ENCODE results near the gene RSPH10B2.
"Not testable (repeated sequence)": the region's sequence is repeated elsewhere in the genome, so short reads cannot be mapped to it uniquely, and the experiment has no call there.

Gene RSPH10B2

DNA sequence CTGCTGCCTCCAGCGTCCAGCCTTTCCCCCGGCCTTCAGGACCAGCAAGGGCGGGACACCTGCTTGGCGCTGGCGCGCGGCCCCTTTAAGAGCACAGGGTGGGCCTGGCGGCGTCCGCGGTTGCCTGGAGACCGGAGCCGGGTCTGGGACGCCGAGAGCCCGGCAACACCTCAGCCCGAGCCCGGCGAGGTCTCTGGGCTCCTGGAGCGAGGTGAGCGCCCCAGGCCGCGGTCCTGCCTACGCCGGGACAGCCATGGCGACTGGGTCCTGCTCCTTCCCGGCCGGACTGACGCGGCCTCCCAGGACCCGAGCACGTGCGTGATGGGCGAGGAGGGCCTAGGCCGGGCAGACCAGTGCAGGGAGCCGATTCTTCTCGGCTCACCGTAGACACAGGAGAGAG is at the start of gene RSPH10B2:
TSS of gene RSPH10B2 (plus strand) at position 140 of the 400 bp plus-strand sequence. CDS start 3,575 bp downstream, outside the sequence.
- not testable (repeated sequence) for FAIRE-seq

DNA sequence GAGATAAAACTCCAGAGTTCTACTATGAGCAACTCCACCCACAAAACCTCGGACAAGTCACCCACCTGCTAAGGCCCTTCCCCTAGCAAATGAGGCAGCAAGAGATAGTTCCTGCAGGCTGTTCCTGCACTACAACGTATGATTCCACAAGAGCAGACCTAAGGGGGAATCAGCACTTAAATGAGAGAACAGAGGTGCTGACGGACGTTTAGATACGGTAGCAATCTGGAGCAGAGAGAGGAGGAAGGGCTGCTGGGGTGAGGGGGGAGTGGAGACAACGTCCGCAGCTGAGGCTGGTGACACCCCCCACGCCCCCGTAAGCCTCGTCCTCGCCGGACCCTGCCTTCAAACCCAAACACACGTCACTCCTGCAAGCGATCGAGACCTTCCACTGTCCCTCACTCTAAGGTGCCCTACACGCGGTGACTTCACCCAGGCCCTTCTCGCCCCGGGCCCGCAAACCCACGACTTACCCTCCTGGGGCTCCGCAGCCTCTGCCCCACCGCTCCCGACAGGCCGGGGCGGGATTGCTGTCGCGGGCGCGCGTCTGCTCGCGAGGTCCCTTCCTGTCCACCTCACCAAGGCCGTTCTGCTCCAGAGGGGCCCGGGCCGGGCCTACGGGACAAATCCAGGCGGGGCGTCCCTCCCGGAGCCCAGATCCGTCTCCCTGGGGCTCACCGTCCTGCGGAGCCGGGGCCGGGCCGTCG is 47.8 kb upstream of the RSPH10B2 start:
- FAIRE-seq = no peak

DNA sequence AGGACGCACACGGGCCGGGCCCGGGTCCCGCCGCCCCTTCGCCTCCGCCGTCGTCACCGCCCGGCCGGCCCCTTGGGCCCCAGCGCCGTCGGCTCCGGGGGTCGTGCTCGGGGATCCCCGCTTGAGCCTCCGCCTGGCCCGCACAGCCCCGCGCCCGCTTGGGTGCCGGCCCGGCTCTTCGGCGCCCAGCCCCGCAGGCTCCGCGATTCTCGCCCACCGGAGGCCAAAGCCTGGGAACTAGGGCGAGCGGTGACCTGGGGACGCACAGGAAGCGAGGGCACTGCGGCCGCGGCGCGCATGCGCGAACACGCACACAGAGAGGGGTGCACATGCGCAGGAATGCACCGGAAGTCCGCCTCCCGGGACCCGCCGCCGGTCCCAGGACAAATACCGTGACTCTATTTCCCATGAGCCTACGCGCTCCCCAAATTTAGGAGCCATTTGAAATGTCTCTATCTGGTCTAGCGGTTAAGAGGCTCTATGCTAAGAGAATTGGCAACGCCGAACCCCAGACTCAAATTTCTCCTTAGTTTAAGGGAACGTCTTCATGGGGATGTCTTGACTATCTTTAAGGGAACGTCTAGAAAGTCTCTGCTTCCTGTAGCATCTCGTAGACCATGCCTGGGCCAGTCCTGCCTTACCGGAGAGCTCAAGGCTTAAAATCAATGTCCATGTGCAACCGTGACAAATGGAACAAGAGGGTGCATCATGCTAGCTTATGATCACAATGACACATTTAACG is 47.1 kb upstream of the RSPH10B2 start, which contains the start of gene ZNF12:
TSS of gene ZNF12 (minus strand) at position 282 of the 742 bp plus-strand sequence. CDS start 1,774 bp downstream, outside the sequence.
- FAIRE-seq = peak; percentile 84

DNA sequence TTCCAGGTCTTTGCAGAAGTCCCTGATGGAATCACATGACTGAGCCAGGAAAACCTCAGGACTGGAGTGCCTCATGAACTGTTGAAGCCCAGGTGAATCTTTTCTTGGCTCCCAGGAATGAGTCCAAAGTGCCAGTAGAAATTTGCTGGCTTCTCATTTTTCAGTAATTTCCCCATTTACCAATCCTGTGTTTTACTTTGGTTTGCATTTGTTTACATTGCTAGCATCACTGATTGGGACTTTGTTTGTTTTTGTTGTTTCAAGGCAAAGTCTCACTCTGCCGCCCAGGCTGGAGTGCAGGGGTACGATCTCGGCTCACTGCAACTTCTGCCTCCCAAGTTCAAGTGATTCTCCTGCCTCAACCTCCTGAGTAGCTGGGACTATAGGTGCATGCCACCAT is 45.6 kb upstream of the RSPH10B2 start:
- FAIRE-seq = no peak

DNA sequence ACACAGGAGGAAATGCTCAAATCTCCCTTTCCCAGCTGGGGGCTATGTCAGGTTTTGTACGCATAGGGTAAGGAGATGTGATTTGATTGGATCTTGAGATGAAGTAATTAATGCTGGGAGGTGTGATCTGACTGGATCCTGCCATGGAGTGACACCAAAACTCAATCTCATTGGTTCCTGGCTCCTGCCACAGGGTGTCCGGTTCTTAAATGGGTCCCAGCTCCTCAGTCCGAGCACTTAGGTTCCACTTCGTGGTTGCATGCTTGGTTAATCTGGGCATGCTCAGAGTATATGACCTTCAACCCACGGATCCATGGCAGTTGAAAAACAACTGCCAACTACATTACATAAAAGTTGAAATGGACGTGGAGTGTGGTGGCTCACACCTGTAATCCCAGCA is 44.1 kb upstream of the RSPH10B2 start:
- FAIRE-seq = no peak

DNA sequence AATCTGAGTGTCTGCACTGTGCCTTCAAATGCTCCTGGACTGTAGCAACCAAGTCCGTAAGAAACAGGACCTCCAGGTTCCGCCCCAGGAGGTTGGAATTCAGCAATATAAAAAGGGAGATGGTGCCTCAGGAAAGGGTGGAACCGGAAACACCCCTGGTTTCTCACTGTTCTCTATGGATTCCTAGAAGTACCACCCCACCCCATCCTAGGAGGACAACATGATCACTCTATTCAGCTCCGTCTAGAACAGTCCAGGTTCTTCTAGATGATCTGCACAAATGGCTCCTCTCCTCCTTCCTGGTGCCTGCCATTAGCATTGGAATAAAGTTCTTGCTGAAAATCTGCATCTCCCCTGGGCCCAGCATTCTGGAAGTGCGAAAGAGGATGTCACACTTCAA is 39.5 kb upstream of the RSPH10B2 start:
- no peak for FAIRE-seq

DNA sequence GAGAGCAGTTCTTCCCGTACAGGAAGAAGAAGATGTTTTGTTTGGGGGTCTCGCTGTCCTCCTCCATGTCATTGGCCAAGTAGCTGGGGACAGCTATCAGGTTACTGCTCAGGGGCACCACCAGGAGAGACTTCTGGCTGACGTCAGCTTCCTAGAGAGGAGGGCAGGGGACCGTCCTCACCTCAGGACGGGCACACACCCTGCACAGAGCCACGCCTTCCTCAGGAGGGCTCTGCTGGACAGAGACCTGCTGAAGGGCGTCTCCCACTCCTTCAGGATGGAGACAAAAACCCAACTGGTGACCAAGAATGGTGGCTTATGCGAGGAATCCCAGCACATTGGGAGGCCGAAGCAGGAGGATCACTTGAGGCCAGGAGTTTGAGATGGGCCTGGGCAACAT is 38.0 kb upstream of the RSPH10B2 start:
- not testable (repeated sequence) for FAIRE-seq

DNA sequence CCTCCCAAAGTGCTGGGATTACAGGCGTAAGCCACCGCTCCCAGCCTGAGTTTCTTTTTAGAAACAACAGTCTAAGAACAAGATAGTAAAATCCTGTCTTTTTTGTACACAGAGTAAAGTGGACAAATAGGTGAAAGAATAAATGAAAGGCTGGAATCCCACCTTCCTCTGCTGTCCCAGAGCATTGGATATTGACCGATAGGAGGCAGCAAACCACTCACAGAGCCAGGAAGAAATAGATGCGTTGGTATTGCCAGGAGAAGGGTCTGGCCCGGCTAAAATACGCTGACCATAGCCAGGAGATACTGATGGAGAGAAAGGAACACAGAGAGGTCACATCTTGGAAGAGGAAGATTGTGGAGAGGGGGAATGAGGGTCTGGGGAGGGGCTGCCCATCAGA is 35.8 kb upstream of the RSPH10B2 start:
- no peak for FAIRE-seq

DNA sequence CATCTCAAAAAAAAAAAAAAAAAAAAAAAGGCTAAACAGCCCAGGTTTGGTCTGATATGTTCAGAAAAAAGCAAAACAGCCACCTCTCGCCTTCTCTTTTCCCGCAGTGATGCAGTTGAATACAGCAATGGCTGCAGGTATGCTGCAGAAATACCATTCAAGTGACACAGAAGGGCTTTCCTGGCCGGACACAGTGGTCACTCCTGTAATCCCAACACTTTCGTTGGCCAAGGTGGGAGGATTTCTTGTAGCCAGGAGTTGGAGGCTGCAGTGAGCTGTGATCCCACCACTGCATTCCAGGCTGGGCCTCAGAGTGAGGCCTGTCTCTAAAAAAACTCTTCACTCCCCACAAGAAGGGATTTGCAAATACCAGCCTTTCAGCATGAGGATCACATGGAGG is 29.6 kb upstream of the RSPH10B2 start:
- FAIRE-seq = not testable (repeated sequence)

DNA sequence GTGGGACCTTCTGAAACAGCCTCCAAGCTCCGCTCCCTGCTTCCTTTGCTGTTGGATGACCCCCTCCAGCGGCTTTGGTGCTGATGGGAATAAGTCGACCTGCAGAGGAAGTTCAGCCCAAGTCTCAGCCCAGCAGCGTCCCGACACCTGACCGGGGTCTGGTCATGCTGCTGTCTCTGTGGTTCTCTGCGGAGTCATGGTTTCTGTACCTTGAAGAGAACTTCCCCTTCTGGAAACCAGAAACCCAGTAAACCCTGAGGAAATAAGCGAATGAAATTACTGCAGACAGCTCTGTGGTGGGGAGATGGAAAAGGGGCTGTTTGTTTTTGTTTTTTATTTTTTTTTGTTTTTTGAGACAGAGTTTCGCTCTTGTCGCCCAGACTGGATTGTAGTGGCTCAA is 28.9 kb upstream of the RSPH10B2 start:
- FAIRE-seq = no peak

DNA sequence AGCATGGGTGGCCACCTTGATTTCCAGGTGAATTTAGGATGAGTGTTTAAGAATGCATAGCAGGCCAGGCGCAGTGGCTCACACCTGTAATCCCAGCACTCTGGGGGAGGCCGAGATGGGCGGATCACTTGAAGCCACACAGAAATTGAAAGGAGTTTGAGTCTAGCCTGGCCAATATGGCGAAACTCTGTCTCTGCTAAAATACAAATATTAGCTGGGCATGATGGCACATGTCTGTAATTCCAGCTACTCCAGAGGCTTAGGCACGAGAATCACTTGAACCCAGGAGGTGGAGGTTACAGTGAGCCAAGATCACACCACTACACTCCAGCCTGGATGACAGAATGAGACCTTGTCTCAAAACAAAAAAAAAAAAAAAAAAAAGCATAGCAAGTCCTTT is 27.6 kb upstream of the RSPH10B2 start:
- FAIRE-seq = not testable (repeated sequence)

DNA sequence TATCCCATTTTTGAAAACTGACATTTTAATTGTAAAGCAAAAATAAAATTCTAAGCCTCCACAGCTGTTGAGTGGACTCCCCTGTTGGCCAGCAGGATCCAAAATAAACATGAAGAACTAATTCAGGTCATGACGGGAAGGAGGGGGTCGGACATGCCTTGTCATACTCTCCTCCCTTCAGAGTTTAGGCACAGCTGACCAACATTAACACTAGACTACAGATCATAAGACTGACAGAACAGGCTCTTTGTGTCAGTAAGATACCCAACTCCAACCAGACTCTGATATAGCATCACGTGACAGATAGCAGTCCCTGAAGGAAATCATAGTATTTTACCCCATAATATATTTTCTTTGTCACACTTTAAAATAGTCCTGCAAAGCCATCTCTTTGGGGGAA is 26.2 kb upstream of the RSPH10B2 start:
- no peak for FAIRE-seq

DNA sequence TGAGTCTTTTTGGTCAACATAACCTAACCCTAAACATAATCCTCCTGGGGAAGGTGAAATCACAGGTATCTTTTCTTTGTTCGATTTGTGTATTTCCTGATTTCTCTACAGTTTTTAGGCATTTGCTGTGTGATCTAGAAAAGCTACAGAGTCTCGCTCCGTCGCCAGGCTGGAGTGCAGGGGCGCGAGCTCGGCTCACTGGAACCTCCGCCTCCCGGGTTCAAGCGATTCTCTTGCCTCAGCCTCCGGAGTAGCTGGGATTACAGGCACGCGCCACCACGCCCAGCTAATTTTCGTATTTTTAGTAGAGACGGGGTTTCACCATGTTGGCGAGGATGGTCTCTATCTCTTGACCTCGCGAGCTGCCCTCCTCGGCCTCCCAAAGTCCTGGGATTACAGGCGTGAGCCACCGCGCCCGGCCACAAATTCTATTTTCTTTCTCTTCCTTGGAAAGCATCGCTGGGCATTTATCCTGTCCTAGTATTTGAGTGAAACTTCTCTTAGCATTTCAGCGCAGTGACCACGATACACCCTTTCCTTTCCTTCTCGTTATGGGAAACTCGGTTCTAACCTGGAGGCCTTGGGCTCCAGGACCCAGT is 24.9 kb upstream of the RSPH10B2 start:
- FAIRE-seq = not testable (repeated sequence)

DNA sequence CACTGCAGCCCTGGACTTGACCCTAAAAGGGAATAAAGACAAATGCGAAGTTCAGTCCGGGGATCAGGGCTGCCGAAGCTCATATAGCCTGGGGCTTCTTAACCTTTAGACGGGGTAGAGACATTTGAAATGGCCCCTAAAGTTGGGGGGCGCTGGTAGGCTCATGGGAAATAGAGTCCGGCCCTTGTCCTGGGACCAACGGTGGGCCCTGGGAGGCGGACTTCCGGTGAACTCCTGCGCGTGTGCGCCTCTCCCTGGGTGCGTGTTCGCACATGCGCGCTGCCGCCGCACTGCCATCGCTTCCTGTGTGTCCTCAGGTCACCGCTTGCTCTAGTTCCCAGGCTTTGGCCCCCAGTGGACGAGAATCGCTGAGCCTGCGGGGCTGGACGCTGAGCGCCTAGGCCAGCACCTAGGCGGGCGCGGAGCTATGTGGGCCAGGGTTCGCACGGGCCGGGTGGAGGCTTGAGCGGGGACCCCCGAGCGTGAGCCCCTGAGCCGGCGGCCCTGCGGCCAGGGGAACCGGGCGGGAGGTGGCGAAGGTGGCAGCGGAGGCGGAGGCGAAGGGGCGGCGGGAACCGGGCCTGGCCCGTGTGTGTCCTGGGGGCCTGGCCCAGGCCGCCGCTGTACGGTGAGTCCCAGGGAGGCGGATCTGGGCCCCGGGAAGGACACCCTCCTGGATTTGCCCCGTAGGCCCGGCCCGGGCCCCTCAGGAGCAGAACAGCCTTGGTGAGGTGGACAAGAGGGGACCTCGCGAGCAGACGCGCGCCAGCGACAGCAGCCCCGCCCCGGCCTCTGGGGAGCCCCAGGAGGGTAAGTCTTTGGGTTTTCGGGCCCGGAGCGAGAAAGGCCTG is 24.2 kb upstream of the RSPH10B2 start:
- peak; percentile 72 for FAIRE-seq

DNA sequence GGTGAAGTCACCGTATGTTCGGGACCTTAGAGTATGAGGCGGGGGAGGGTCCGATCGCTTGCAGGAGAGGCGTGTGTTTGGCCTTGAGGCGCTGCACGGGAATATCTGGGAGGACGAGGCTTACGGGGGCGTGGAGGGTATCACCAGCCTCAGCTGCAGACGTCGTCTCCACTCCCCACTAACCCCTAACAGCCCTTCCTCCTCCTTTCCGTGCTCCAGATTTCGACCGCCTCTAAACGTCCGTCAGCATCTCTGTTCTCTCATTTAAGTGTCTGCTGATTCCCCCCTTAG is 23.6 kb upstream of the RSPH10B2 start:
- no peak for FAIRE-seq

DNA sequence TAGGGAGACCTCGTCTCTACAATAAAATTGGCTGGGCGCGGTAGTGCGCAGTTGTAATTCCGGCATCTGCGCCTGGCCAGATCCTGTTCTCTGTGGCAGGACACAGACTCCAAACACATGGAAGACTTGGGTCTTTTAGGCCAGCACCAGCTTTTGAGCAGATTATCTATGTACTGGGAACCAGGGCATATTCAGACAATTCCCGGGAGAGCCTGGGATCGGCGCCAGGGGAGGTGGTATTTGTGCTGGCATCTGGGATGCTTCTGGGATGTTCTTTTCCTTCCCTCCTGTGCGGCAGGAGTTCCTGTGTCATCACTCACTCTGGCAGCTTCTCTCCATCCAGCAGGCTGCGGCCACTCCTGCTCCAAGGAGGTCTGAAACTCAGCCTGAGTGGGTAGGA is 15.5 kb upstream of the RSPH10B2 start:
- FAIRE-seq = not testable (repeated sequence)

DNA sequence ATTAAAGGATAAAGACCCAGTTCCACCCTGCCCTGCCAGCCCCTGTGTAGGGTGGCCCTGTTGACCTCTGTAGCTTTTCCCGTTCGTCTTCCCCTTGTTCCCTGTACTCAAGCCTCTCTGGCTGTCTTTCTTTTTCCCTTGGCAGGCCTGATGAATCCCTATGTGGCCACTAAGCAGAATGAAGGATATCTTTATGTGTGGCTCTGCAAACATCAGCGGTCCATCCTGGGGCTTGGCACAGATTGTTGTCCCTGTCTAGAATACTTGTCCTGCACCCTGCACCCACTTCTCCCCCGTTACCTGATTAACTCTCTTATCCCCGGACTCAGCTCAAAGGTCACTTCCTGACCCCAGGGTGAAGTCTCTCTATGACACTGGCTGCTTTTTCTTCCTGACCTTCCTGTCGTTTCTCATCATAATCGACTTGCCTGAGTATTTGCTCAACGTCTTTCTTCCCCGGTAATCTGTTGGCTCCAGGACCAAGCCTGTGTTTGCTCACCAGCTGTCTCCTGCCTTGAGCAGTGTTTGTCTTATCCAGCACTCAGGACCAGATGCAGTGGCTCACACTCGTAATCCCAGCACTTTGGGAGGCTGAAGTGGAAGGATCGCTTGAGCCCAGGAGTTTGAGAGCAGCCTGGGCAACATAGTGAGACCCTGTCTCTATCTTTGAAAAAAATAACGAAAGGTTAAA is 9.3 kb upstream of the RSPH10B2 start:
- not testable (repeated sequence) for FAIRE-seq

DNA sequence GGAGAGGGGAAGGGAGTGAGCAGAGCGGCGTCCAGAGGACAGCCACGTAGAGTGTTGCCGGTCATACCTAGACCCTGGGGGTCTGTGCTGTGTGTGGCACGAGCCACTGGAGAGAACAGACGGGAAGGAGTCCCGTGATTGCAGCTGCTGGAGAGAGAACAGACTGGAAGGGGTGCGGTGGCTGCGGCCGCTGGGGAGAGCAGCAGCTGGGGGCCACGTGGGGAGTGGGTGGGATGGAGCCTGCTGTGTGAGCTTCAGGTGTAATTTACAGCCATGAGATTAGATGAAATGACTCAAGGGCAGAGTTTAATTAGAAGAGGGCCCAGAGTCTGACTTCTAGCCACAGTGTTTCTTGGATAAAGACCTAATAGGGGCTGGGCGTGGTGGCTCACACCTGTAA is 4.6 kb upstream of the RSPH10B2 start:
- not testable (repeated sequence) for FAIRE-seq

DNA sequence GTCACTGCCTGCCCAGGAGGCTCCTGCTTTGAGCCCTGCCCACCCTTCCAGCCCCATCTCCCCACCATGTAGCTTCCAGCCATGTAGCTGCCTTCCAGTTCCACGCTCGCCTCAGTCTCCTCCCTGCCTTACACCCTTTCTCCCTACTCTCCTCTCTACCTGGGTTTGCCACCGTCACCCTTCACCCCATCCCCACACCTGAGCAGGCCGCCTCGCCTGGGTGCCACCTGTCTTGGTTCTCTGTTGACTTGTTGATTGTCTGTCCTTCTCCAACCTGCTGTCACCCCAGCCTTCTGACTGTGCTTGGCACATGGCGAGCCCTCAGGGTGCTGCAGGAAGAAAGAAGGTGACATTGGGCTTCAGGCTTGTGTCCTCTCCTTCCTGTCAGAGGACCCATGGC is 3.7 kb upstream of the RSPH10B2 start:
- not testable (repeated sequence) for FAIRE-seq

DNA sequence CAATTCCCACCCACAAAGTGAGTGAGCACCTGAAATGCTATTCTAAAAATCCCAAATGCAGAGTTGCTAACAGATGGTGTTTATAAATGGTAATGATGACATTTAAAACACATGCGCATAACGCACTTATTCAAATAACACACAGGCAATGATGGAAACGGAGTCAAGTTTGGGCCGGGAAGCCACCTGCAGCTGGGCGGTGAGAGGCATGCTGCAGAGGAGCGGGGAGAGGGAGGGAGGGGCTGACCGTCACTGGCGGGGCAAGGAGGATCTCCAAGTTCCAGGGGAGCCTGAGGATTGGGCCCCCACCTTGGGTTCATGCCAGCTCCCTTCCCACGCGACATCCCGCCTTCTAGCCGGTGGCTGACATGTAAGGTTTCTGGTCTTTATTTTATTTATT is 7.3 kb downstream of the RSPH10B2 start:
- FAIRE-seq = not testable (repeated sequence)

DNA sequence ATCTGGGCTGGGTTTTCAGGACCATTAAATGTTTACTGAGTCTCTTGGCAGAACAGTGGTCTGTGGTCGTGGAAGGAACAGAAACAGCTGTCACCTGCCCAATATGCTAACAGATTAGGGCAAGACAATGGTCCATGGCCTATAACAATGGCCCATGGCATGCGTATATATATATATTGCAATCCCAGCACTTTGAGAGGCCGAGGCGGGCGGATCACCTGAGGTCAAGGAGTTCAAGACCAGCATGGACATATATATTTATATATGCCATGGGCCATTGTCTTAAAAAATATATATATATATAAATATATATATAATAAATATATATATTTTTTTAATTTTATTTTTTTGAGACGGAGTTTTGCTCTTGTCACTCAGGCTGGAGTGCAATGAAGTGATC is 27.7 kb downstream of the RSPH10B2 start:
- not testable (repeated sequence) for FAIRE-seq

DNA sequence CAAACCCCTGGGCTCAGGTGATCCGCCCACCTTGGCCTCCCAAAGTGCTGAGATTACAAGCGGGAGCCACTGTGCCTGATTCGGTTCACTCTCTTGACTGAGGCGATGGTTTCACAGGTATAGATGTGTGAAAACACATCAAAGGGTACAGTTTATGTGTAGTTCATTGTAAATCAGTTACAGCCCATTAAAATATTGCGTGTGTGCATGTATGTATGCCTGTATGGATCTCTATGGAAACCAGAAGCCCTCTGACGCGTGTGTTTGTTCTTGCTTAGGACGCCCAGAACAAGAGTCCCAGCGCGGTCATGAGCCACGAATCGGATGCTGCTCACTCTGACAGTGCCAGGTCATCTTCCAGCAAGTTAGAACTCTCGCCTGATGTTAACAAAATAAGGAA is 35.5 kb downstream of the RSPH10B2 start:
- FAIRE-seq = not testable (repeated sequence)
